ENCODE measurements around the gene IGSF3.
"Not testable (repeated sequence)": the region's sequence is repeated elsewhere in the genome, so short reads cannot be mapped to it uniquely, and the experiment has no call there.

IGSF3 gene

GRCh38 chr1:116630057-116630456 is 37.5 kb downstream of the IGSF3 start:
- DNase-seq (ENCODE audit: low read depth): not testable (repeated sequence)

GRCh38 chr1:116629441-116629840 is 38.1 kb downstream of the IGSF3 start:
- DNase-seq (ENCODE audit: low read depth): not testable (repeated sequence)

- no peak for DNase-seq (ENCODE audit: low read depth)
Measured at GRCh38 chr1:116628448-116628847, 39.1 kb downstream of the IGSF3 start.

GRCh38 chr1:116627357-116627756 is 40.2 kb downstream of the IGSF3 start:
- not testable (repeated sequence) for DNase-seq (ENCODE audit: low read depth)

- not testable (repeated sequence) for DNase-seq (ENCODE audit: low read depth)
Measured at GRCh38 chr1:116626915-116627314, 40.6 kb downstream of the IGSF3 start.

- not testable (repeated sequence) for DNase-seq (ENCODE audit: low read depth)
Measured at GRCh38 chr1:116625155-116625554, 42.4 kb downstream of the IGSF3 start.

- DNase-seq (ENCODE audit: low read depth): no peak
Measured at GRCh38 chr1:116624040-116624439, 43.5 kb downstream of the IGSF3 start.

- not testable (repeated sequence) for DNase-seq (ENCODE audit: low read depth)
Measured at GRCh38 chr1:116622496-116622895, 45.0 kb downstream of the IGSF3 start.

GRCh38 chr1:116621756-116622155 is 45.8 kb downstream of the IGSF3 start:
- not testable (repeated sequence) for DNase-seq (ENCODE audit: low read depth)

GRCh38 chr1:116620392-116620791 is 47.1 kb downstream of the IGSF3 start:
- DNase-seq (ENCODE audit: low read depth): not testable (repeated sequence)

- not testable (repeated sequence) for DNase-seq (ENCODE audit: low read depth)
Measured at GRCh38 chr1:116619106-116619505, 48.4 kb downstream of the IGSF3 start.

- not testable (repeated sequence) for DNase-seq (ENCODE audit: low read depth)
Measured at GRCh38 chr1:116617808-116618207, 49.7 kb downstream of the IGSF3 start.

- DNase-seq (ENCODE audit: low read depth): not testable (repeated sequence)
Measured at GRCh38 chr1:116613825-116614224, 53.7 kb downstream of the IGSF3 start.

- DNase-seq (ENCODE audit: low read depth): not testable (repeated sequence)
Measured at GRCh38 chr1:116609801-116610371, 57.6 kb downstream of the IGSF3 start.

GRCh38 chr1:116608841-116609240 is 58.7 kb downstream of the IGSF3 start:
- not testable (repeated sequence) for DNase-seq (ENCODE audit: low read depth)

- not testable (repeated sequence) for DNase-seq (ENCODE audit: low read depth)
Measured at GRCh38 chr1:116608151-116608550, 59.4 kb downstream of the IGSF3 start.

- DNase-seq (ENCODE audit: low read depth): not testable (repeated sequence)
Measured at GRCh38 chr1:116607463-116607862, 60.1 kb downstream of the IGSF3 start.

- not testable (repeated sequence) for DNase-seq (ENCODE audit: low read depth)
Measured at GRCh38 chr1:116606067-116606466, 61.5 kb downstream of the IGSF3 start.

- DNase-seq (ENCODE audit: low read depth): no peak
Measured at GRCh38 chr1:116605315-116605714, 62.2 kb downstream of the IGSF3 start.

- DNase-seq (ENCODE audit: low read depth): not testable (repeated sequence)
Measured at GRCh38 chr1:116604408-116604807, 63.1 kb downstream of the IGSF3 start.

- not testable (repeated sequence) for DNase-seq (ENCODE audit: low read depth)
Measured at GRCh38 chr1:116603646-116604045, 63.9 kb downstream of the IGSF3 start.

GRCh38 chr1:116599369-116599768 is 68.2 kb downstream of the IGSF3 start:
- not testable (repeated sequence) for DNase-seq (ENCODE audit: low read depth)

GRCh38 chr1:116598420-116599036 is 69.0 kb downstream of the IGSF3 start:
- DNase-seq (ENCODE audit: low read depth): not testable (repeated sequence)

GRCh38 chr1:116597388-116597787 is 70.1 kb downstream of the IGSF3 start:
- DNase-seq (ENCODE audit: low read depth): not testable (repeated sequence)
